Left cardiac atrium (tissue), 4 donors: ENCODE measurements around the gene NELFE. TPM values are rescaled to one million over a fixed set of nuclear protein-coding genes. Genes with fewer than 3 reads are reported as not detected.
"Not testable (repeated sequence)": the region's sequence is repeated elsewhere in the genome, so short reads cannot be mapped to it uniquely, and the experiment has no call there.

ENCODE experiments used
- ATAC-seq, 2 donors: fragments of 200-7000 bp; cut with Tn5 transposase; one replicate each; pipeline ENCODE4 v1.9.1; 2020; ENCODE audit warnings: mild to moderate bottlenecking in 2 of 2, moderate library complexity in 2 of 2
- DNase-seq: peaks from one replicate; pipeline ENCODE4 v3.0.0-alpha.2; 2020
- intact Hi-C, 2 donors: fragments of 100-400 bp; cut with DNase I; formaldehyde crosslinking; loops; one replicate each; pipeline versions ENCODE4 v1.14.1 to v1.15.1; 2022 to 2023
- long read RNA-seq: library from polyadenylated mRNA; unstranded; transcript quantifications from one replicate; pipeline ENCODE4 v2.0.0, GENCODE V29; 2021
- total RNA-seq, 2 donors: library from RNA; stranded (reverse); fragmentation: NEBNext Ultra II Directional; extraction: Animal tissue kit (Norgen Biotek cat#: 25700); gene quantifications; one replicate each; pipeline ENCODE4 v1.2.1, GENCODE V29; 2021
- donor health status: DM: no; HTN: yes; CAD: no.
- donor health status: DM: no; HTN: yes; CAD: no; lungs with severe emphysema.
- donor health status: DM: yes; HTN: yes; CAD: no.
- donor health status: Dilated cardiomyopathy.

The NELFE gene, protein sequence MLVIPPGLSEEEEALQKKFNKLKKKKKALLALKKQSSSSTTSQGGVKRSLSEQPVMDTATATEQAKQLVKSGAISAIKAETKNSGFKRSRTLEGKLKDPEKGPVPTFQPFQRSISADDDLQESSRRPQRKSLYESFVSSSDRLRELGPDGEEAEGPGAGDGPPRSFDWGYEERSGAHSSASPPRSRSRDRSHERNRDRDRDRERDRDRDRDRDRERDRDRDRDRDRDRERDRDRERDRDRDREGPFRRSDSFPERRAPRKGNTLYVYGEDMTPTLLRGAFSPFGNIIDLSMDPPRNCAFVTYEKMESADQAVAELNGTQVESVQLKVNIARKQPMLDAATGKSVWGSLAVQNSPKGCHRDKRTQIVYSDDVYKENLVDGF
- total RNA-seq, result 10 to 100 TPM; 39.8 to 53.7 TPM
- long read RNA-seq, transcript NELFE-202 (11 exons, 1,584 nt), result major isoform, 75 of 89 reads
- long read RNA-seq, partial matches to known transcripts, result 3 of 89 reads
- long read RNA-seq, other reads (novel, unspliced or antisense), result 8 of 89 reads

GRCh38 chr6:31958741-31959739 is at the start of gene NELFE, which contains the start of gene SKIC2:
NELFE (minus strand) TSS chr6:31958971; CDS start chr6:31958446, 525 bp downstream.
SKIC2 (plus strand) TSS chr6:31959175; CDS start chr6:31959193, 18 bp downstream.
- intact Hi-C loops, result loop anchor here in 1 of 2 donors (10.0 kb wide), 1 partner anchor 274 kb away; the partner anchor contains the start of gene LY6G5C
- DNase-seq (peak; percentile 98), ATAC-seq (peak; percentile 98 to 100)

- intact Hi-C loops, DNase-seq, ATAC-seq: not testable (repeated sequence)
These were observed 49.3 kb upstream of the NELFE start for GRCh38 chr6:32008037-32008436.

- intact Hi-C loops, ATAC-seq: not testable (repeated sequence)
- peak; percentile 7 for DNase-seq
These were observed 48.3 kb upstream of the NELFE start for GRCh38 chr6:32007086-32007485.

DNA sequence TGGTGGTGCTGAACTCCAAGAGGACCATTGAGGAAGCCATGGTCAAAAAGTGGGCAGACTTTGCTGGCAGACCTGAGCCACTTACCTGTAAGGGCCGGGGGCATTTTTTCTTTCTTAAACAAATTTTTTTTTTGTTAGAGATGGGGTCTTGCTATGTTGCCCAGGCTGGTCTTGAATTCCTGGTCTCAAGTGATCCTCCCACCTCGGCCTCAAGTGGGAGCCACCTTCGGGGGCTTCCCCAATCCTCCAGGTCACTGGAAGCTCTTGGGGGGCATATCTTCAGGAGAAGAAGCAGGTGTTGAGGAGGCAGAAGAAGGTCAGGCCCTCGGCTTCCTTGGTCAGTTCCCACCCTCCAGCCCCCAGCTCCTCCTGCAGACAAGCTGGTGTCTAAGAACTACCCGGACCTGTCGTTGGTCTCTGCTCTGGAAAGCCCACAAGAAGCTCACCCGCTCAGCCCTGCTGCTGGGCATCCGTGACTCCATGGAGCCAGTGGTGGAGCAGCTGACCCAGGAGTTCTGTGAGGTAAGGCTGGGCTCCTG is 47.3 kb upstream of the NELFE start:
- intact Hi-C loops, result not testable (repeated sequence)

DNA sequence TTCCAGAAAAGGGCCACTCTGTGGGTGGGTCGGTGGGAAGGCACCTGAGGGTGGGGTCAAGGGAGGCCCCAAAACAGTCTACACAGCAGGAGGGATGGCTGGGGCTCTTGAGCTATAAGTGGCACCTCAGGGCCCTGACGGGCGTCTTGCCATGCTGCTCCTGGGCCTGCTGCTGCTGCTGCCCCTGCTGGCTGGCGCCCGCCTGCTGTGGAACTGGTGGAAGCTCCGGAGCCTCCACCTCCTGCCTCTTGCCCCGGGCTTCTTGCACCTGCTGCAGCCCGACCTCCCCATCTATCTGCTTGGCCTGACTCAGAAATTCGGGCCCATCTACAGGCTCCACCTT is 46.7 kb upstream of the NELFE start:
- DNase-seq, result peak; percentile 26
- intact Hi-C loops, ATAC-seq: not testable (repeated sequence)

More for the DNA sequence above, 47.3 kb upstream of the NELFE start:
- not testable (repeated sequence) for ATAC-seq
- peak; percentile 16 for DNase-seq

GRCh38 chr6:32004864-32005537 is 46.2 kb upstream of the NELFE start:
- intact Hi-C loops, DNase-seq, ATAC-seq: not testable (repeated sequence)

- DNase-seq, intact Hi-C loops, ATAC-seq: not testable (repeated sequence)
These were observed 45.6 kb upstream of the NELFE start for GRCh38 chr6:32004393-32004792.

DNA sequence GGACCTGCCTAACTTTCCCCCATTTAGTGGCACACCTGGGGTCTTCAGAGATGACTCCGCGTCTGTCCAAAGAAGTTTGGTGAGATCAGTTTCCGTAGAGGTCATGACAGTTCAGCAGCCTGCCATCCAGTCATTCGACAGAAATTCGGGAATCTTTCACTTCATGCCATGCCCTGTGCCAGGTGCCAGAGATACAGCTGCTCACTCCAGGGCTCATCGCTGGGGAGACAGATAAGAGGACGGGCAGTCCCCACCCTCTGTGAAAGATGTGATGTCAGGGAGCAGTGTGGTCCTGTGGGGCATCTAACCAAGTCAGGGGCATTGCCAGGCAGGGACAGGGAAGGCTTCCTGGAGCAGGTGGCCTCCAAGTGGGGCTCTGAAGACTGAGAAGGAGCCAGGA is 44.5 kb upstream of the NELFE start:
- intact Hi-C loops, DNase-seq: not testable (repeated sequence)
- ATAC-seq, result peak; percentile 10 to 41

GRCh38 chr6:32002546-32003268 is 43.9 kb upstream of the NELFE start:
- DNase-seq, intact Hi-C loops: not testable (repeated sequence)
- peak; percentile 73 to 75 for ATAC-seq

- peak; percentile 20 for DNase-seq
- ATAC-seq, intact Hi-C loops: not testable (repeated sequence)
These were observed 37.6 kb upstream of the NELFE start for GRCh38 chr6:31996385-31996784.

DNA sequence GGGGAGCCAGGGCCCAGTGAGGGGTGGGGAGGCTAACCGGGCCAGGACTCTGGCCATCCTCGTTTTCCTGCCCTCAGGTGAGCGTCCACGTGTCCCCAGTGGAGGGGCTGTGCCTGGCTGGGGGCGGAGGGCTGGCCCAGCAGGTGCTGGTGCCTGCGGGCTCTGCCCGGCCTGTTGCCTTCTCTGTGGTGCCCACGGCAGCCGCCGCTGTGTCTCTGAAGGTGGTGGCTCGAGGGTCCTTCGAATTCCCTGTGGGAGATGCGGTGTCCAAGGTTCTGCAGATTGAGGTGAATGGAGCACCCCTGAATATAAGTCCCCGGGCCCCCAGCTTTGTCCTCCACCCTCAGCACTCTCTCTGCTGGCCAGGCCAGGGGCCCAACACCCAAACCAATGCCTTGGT is 35.6 kb upstream of the NELFE start:
- ATAC-seq, intact Hi-C loops: not testable (repeated sequence)
- DNase-seq, result peak; percentile 3

DNA sequence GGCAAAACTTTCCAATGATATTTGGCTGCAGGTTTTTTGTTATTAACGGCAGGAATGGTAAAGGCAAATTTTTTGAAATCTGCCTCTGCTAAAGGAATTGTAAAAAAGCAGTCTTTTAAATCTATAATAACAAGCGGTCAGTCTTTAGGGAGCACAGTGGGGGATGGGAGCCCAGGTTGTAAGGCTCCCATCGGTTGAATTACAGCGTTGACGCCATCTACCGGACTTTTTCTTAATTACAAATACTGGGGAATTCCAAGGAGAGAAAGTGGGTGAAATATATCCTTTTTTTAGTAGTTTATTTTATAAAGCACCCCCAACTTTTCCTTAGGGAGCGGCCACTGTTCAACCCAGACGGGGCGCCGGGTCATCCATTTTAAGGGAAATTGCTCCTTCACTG is 30.6 kb upstream of the NELFE start:
- ATAC-seq, intact Hi-C loops, DNase-seq: not testable (repeated sequence)

DNA sequence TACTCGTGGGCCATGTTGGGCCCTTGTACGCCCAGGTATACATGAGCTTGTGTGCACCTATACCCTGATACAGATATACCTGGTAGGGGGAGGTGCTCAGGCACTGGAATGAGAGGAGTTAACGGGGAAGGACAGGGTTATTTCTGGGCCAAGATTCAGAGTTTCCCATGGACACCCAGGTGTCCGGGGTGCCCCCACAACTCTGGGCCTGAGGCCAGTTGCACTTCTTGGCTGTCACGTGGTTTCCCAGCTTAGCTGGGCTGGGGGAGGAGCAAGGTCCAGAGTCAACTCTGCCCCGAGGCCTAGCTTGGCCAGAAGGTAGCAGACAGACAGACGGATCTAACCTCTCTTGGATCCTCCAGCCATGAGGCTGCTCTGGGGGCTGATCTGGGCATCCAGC is 23.0 kb upstream of the NELFE start, which contains the start of gene C4A:
C4A (plus strand) TSS at position 314 of the 400 bp plus-strand sequence; CDS start at position 365, 51 bp downstream.
- peak; percentile 84 to 86 for ATAC-seq
- intact Hi-C loops, DNase-seq: not testable (repeated sequence)

GRCh38 chr6:31980998-31981397 is 22.2 kb upstream of the NELFE start:
- DNase-seq, intact Hi-C loops: not testable (repeated sequence)
- peak in 1 of 2 donors; percentile 35 for ATAC-seq

DNA sequence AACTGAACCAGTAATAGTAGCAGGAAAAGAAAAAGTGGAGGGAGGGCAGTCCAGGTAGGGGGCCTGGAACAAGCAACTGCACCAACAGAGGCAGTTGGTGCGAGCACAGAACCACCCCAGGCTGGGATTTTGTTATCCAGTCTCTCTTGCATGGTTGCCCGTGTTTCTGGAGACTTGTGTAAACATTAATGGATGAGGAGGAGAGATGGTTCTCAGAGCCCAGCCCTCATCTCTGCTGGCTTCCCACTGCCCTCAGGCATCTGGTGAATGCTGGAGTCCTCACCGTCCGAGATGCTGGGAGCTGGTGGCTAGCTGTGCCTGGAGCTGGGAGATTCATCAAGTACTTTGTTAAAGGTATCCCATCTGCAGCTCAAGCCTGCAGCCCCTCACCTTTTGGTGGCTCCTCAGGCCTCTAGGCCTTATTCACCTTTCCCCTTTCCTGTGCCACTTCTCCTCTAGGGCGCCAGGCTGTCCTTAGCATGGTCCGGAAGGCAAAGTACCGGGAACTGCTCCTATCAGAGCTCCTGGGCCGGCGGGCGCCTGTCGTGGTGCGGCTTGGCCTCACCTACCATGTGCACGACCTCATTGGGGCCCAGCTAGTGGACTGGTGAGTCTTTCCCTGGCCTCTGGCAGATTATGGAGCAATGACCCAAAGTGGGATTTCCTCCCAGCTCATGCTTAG is 21.6 kb upstream of the NELFE start:
- intact Hi-C loops, ATAC-seq: not testable (repeated sequence)
- peak; percentile 18 for DNase-seq

- ATAC-seq (no peak), DNase-seq (no peak)
- intact Hi-C loops, result no loop called here
These were observed 20.6 kb upstream of the NELFE start for GRCh38 chr6:31979238-31979898.
